ENCODE measurements around the gene LRRC1.

Gene LRRC1

DNA sequence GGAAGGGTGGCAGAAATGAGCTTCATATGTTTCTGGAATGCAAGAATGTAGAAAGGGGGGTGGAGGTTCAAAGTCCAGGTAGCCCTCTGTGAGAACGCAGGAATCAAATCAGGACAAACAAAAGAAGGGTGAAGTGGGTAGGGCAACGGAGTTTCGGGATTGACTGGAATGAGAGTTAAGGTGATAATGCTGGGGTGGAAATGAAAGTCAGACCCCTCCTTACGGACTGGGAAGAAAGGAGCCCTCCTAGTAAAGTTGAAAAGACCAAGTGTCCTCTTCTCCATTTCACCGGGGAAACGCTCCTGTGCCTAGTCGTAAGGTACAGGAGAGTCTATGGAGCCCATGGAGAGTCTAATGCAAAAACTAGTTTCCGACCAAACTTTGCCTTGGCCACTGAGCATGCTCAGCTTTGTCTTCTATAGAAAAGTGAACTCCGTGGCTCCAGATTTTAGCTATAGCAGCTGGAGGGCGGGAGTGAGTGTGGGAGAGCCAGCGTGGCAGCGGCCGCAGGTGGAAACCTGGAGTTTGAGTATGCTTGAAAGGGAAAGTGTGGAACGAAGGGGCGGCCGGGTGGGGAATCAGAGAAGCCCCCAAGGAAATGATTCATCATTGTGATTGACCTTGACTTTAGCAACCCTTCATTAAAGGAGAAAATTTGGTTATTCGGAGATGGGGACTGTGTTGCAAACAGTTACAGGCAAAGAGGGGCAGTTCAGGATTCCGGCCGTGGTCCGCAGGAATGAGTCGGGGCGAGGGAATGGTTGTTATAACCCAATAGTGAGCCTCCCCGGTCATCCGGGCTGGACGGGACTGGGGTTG, 1.3 kb upstream of the LRRC1 start (continued):
- TF ChIP-seq REST (tag by site-specific recombination; IDR thresholded peaks at IDR 0.05) (no peak), ZNF266 (tag by site-specific recombination; IDR thresholded peaks at IDR 0.05; ENCODE audit: low read depth) (no peak), ZNF16 (tag by site-specific recombination; IDR thresholded peaks at IDR 0.05; ENCODE audit: low read depth) (no peak), ZNF404 (tag by site-specific recombination; IDR thresholded peaks at IDR 0.05) (no peak), ZNF211 (tag by site-specific recombination; IDR thresholded peaks at IDR 0.05; ENCODE audit: low read depth) (no peak), ZNF585B (tag by site-specific recombination; IDR thresholded peaks at IDR 0.05) (no peak), ZNF433 (tag by site-specific recombination; IDR thresholded peaks at IDR 0.05; ENCODE audit: low read depth) (no peak), ZNF416 (tag by site-specific recombination; IDR thresholded peaks at IDR 0.05) (no peak), ZFHX2 (tag by site-specific recombination; conservative IDR thresholded peaks at IDR 0.05) (peak; percentile 70), ZNF626 (tag by site-specific recombination; IDR thresholded peaks at IDR 0.05) (no peak), TSHZ1 (tag by site-specific recombination; IDR thresholded peaks at IDR 0.05; ENCODE audit: borderline replicate concordance) (no peak), ZNF530 (tag by site-specific recombination; IDR thresholded peaks at IDR 0.05; ENCODE audit: low read depth) (no peak), ZNF596 (tag by site-specific recombination; IDR thresholded peaks at IDR 0.05) (no peak), ZBTB48 (tag by site-specific recombination; IDR thresholded peaks at IDR 0.05) (no peak), ZNF169 (tag by site-specific recombination; IDR thresholded peaks at IDR 0.05) (no peak), ZNF639 (tag by site-specific recombination; IDR thresholded peaks at IDR 0.05) (no peak), CTCF (tag by site-specific recombination; IDR thresholded peaks at IDR 0.05) (no peak), ZNF132 (tag by site-specific recombination; IDR thresholded peaks at IDR 0.05; ENCODE audit: borderline replicate concordance) (no peak), ZNF518A (tag by site-specific recombination; conservative IDR thresholded peaks at IDR 0.05; ENCODE audit: low read depth) (no peak), YY1 (tag by site-specific recombination; IDR thresholded peaks at IDR 0.05) (no peak), REPIN1 (tag by site-specific recombination; IDR thresholded peaks at IDR 0.05; ENCODE audit: low read depth) (no peak)
- TF ChIP-seq, protein P1, sequence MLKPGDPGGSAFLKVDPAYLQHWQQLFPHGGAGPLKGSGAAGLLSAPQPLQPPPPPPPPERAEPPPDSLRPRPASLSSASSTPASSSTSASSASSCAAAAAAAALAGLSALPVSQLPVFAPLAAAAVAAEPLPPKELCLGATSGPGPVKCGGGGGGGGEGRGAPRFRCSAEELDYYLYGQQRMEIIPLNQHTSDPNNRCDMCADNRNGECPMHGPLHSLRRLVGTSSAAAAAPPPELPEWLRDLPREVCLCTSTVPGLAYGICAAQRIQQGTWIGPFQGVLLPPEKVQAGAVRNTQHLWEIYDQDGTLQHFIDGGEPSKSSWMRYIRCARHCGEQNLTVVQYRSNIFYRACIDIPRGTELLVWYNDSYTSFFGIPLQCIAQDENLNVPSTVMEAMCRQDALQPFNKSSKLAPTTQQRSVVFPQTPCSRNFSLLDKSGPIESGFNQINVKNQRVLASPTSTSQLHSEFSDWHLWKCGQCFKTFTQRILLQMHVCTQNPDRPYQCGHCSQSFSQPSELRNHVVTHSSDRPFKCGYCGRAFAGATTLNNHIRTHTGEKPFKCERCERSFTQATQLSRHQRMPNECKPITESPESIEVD (tag by site-specific recombination; IDR thresholded peaks at IDR 0.05), result no peak

Measured in HEK293 (cell line).